NCI-H1105 treated with DMSO at 0.1 percent for 48 hours (cell line): Measurements from ENCODE around the gene IL17RB.
A peak's percentile ranks its signal among the peaks of the same experiment; 100 is the strongest.

Experiments
- DNase-seq: peaks from one replicate; lab custom pipeline; 2025; lab: John Stamatoyannopoulos, UW

IL17RB gene

GRCh38 chr3:53846134-53846850, at the start of gene IL17RB, which contains the start of gene CHDH:
TSS of gene IL17RB (plus strand) at chr3:53846568. CDS start at chr3:53846589, 21 bp downstream.
TSS of gene CHDH (minus strand) at chr3:53846419. CDS start at chr3:53824008, 22,411 bp downstream.
- DNase-seq = peak; percentile 12

DNA sequence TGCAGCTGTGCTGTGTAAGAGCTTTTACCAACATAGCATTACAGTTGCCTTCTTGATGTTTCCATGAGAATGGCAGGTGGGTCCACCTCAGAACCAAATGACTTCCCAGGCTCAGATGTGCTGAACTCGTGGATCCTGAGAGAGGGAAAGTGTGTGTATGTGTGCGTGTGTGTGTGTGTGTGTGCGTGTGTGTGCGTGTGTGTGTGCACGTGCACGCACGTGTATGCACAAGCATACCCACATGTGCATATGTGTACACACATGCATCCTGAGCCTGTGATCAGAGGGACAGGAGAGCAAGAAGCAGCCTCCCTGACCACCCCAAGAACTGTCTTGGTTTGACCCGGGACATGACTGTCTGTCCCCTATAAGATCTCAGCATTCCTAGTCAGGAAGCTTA, 48.2 kb upstream of the IL17RB start:
- no peak for DNase-seq

GRCh38 chr3:53799338-53799865, 47.0 kb upstream of the IL17RB start:
- DNase-seq = no peak

GRCh38 chr3:53800041-53800906, 46.1 kb upstream of the IL17RB start:
- no peak for DNase-seq

GRCh38 chr3:53801319-53801718, 45.0 kb upstream of the IL17RB start:
- no peak for DNase-seq

- no peak for DNase-seq
Measured at GRCh38 chr3:53802256-53802880, 44.0 kb upstream of the IL17RB start.

DNA sequence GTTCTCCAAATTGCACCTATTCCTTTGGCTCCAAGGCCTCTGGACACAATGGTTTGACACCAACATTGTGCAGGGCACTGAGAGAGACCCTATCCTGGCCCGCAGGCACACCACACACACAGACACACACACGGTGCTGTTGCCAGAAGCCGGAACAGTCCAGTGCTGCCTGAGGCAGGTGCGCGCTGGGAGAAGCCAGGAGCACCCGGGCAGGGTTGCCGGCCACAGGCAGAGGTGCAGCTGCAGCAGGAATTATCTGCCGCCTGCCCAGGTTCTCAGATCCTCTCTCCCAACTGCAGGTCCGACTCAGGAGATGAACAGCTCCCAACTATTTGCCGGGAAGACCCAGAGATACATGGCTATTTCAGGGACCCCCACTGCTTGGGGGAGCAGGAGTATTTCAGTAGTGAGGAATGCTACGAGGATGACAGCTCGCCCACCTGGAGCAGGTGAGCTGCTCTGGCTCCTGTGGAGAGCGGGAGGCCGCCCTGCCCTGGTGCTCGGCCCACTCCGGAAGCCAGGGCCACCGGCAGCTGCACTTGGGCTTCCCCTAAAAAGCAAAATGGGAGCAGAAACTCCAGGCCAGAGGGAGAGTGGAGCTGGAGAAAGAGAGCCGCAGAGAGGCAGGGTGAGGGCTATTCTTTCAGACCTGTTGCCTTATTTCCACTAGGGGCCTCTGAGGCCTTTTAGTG, 43.1 kb upstream of the IL17RB start:
- DNase-seq = no peak

GRCh38 chr3:53803816-53804695, 42.3 kb upstream of the IL17RB start:
- DNase-seq = no peak

- DNase-seq = no peak
Measured at GRCh38 chr3:53804697-53805462, 41.5 kb upstream of the IL17RB start.

GRCh38 chr3:53805463-53806159, 40.8 kb upstream of the IL17RB start:
- no peak for DNase-seq

DNA sequence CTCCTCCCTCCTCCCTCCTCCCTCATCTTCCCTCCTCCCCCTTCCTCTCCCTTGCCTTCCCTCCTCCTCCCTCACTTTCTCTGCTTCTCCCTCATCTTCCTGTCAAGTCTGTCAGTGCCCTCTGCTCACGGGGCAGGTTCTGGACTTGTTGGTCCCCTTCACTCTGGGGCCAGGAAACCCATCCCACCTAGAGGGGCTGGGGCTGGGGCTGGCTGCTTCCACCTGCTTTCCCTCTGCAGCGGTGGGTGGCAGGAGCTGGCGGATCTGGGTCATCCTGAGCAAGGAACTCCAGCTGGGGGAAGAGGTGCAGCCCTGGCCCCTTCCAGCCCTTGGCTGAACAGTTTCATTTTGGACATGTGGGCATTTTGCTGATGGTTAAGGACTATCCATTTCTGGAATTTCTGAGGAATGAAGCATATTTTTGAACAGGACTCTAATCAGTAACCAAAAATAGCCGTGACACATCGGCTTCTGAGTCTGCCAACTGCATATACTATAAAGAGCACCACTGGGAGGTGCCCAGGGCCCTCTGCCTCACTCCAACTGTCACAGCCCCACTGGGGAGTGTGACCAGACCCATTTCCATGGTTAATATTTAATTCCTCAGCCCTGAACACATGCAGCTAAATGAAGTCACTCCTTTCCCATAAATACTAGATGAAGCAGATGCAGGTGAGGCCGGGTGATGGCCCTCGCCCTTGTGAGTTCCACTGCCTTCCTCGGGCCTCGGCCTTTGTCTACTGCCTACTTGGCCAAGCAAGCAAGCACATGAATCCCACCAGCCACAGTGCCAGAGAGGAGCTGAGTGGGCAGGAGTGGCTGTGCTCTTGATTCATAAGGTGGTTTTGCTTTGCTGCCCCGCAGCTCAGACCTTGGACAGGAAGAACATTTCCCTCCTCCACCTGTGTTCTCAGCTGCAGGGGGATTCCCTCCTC, 39.9 kb upstream of the IL17RB start:
- DNase-seq = no peak

DNA sequence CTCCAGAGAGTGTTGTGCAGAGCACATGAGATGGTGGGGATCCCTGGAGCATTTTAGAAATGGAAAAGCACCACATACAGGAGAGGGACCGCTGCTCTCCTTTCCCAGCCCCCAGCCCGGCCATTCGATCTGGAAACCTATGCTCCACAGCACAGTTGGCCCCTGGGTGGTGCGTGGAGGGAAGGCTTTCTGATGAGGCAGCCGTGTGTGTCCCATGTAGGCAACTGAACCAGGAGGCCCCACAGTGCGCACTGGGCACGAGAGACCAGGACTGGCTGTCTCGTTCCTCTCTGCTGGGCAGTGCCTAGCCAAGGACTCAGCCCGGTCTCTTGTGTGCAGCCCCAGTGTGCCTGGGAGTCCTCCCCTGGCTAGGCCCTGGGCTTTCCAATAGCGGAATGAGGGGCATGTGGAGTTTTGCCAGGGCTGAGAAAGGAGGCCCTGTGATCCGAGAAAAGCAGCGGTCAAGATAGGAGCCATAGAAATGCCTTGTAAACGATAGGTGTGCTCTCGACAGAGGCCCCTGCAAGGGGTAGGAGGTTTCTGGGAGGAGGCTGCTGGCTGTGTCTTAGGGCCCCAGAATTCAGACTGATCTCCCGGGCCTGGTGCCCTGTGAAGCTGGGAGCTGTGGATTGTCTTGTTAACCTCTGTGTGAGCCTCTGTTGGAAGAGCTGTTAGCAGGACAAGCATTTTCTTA, 39.1 kb upstream of the IL17RB start:
- DNase-seq = no peak

DNA sequence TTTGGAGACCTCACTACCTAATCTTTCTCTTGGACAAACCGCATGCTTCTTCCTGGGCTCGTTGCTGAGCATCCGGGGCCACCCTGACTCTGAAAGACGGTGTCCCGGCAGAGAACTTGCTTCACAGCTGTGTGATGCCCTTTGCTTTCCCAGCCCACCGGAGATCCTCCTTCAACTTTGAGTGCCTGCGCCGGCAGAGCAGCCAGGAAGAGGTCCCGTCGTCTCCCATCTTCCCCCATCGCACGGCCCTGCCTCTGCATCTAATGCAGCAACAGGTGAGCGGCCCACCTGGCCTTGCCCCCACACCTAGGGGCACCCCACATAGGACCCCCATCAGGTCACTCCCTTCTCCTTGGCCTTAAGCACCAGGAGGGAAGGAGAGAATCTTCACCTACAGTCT, 37.9 kb upstream of the IL17RB start:
- no peak for DNase-seq

- DNase-seq = no peak
Measured at GRCh38 chr3:53809267-53809666, 37.1 kb upstream of the IL17RB start.

- no peak for DNase-seq
Measured at GRCh38 chr3:53809764-53810400, 36.5 kb upstream of the IL17RB start.

DNA sequence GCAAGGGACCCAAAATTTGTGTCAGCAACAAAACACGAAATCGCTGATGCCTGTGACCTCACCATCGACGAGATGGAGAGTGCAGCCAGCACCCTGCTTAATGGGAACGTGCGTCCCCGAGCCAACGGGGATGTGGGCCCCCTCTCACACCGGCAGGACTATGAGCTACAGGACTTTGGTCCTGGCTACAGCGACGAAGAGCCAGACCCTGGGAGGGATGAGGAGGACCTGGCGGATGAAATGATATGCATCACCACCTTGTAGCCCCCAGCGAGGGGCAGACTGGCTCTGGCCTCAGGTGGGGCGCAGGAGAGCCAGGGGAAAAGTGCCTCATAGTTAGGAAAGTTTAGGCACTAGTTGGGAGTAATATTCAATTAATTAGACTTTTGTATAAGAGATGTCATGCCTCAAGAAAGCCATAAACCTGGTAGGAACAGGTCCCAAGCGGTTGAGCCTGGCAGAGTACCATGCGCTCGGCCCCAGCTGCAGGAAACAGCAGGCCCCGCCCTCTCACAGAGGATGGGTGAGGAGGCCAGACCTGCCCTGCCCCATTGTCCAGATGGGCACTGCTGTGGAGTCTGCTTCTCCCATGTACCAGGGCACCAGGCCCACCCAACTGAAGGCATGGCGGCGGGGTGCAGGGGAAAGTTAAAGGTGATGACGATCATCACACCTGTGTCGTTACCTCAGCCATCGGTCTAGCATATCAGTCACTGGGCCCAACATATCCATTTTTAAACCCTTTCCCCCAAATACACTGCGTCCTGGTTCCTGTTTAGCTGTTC, 35.0 kb upstream of the IL17RB start:
- no peak for DNase-seq
